Ascending aorta (tissue), 2 donors: ENCODE data around the gene HTRA1. TPM values are rescaled to one million over a fixed set of nuclear protein-coding genes. Genes with fewer than 3 reads are reported as not detected.

ENCODE experiments used
- DNase-seq, 2 donors: peaks; one replicate each; pipeline ENCODE4 v3.0.0-alpha.2; 2019; ENCODE audit warnings: low spot score in 2 of 2
- H3K27ac ChIP-seq, 2 donors: fragments of 200-600 bp; sonication (generic); one replicate each; pipeline ENCODE4 v1.5.1; 2016 to 2017; ENCODE audit warnings: mild to moderate bottlenecking in 1 of 2
- H3K27me3 ChIP-seq: fragments of 200-600 bp; sonication (generic); one replicate; pipeline ENCODE4 v1.5.1; 2017
- H3K36me3 ChIP-seq, 2 donors: fragments of 200-600 bp; sonication (generic); one replicate each; pipeline ENCODE4 v1.5.1; 2016
- H3K4me1 ChIP-seq, 2 donors: fragments of 200-600 bp; sonication (generic); one replicate each; pipeline ENCODE4 v1.5.1; 2016 to 2017; ENCODE audit warnings: mild to moderate bottlenecking in 1 of 2
- H3K4me3 ChIP-seq, 2 donors: fragments of 200-600 bp; sonication (generic); one replicate each; pipeline ENCODE4 v1.5.1; 2016 to 2017; ENCODE audit warnings: mild to moderate bottlenecking in 1 of 2
- H3K9me3 ChIP-seq, 2 donors: fragments of 200-600 bp; sonication (generic); one replicate each; pipeline ENCODE4 v1.5.1; 2016
- intact Hi-C: fragments of 100-400 bp; cut with DNase I; formaldehyde crosslinking; loops from one replicate; pipeline ENCODE4 v1.15.1; 2023
- total RNA-seq: library from RNA; depleted of rRNA; stranded (reverse); fragments of >200 nt; gene quantifications from one replicate; pipeline ENCODE4 v1.1.0, GENCODE V29; 2016
- TF ChIP-seq, protein P1 (sequence below), 3 experiments: fragments of 200-600 bp in 2 of 3; fragments of 450-650 bp in 1 of 3; sonication (generic) in 2 of 3; IDR thresholded peaks; one replicate each; pipeline ENCODE4 v1.5.1; 2016 to 2019; ENCODE audit warnings: antibody characterized with exemption in 3 of 3, mild to moderate bottlenecking in 1 of 3, moderate library complexity in 1 of 3

The HTRA1 gene
- total RNA-seq, 1 donor from 2014 or later = 112 TPM

DNA sequence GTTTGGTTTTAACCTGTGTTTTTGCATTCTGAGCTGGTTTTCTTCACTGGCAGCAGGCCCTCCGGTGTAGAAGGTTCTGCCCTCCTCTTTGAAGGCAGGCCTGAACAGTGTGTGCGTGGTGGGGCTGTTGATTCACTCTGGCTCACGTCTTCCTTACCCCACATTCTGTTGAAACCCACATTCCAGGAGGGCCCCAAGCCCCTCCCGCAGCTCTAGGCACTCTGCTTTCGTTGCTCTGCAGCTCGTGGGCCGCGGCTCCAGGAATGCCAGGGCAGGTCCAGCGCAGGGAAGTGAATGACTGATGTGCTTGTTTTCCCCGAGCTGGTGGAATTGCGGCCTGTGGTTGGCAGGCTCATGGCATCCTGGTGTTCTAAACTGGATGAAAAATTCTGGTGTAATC, 49.0 kb downstream of the HTRA1 start:
- TF ChIP-seq, protein P1, sequence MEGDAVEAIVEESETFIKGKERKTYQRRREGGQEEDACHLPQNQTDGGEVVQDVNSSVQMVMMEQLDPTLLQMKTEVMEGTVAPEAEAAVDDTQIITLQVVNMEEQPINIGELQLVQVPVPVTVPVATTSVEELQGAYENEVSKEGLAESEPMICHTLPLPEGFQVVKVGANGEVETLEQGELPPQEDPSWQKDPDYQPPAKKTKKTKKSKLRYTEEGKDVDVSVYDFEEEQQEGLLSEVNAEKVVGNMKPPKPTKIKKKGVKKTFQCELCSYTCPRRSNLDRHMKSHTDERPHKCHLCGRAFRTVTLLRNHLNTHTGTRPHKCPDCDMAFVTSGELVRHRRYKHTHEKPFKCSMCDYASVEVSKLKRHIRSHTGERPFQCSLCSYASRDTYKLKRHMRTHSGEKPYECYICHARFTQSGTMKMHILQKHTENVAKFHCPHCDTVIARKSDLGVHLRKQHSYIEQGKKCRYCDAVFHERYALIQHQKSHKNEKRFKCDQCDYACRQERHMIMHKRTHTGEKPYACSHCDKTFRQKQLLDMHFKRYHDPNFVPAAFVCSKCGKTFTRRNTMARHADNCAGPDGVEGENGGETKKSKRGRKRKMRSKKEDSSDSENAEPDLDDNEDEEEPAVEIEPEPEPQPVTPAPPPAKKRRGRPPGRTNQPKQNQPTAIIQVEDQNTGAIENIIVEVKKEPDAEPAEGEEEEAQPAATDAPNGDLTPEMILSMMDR (IDR thresholded peaks at IDR 0.05) = no peak
- intact Hi-C loops = no loop called here
- H3K27me3 ChIP-seq = no peaks in the 10 kb centered on the region
- no peak overlapping the region for H3K4me3 ChIP-seq
- H3K36me3 ChIP-seq = peaks cover 66 to 75% of the 10 kb centered on the region in 2 donors
- no peak overlapping the region for H3K27ac ChIP-seq
- no peaks in the 10 kb centered on the region for H3K9me3 ChIP-seq
- DNase-seq = no peak
- H3K4me1 ChIP-seq = peaks cover 0 to 1% of the 10 kb centered on the region in 2 donors

DNA sequence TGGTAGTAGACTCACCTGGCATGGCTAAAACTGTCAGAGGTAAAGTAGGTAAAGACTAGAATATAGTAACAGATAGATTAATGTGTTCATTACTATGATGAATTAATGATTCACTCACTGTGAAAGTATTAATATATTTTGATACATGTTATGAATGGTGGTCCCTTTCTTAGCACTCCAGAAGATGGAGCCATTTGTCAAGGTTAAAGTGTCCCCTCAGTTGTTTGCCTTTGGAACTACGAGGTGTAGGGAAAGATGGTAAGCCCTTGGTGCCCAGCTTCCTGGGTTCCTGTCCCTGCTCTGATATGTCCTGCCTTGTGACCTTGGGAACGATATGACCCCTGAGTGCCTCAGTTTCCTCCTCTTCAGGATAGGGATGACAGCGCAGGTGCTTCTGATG, 49.4 kb downstream of the HTRA1 start:
- Histone ChIP-seq H3K4me3 (no peak overlapping the region), H3K36me3 (peaks cover 70 to 79% of the 10 kb centered on the region in 2 donors), H3K4me1 (no peaks in the 10 kb centered on the region), H3K27ac (no peak overlapping the region), H3K9me3 (no peaks in the 10 kb centered on the region), H3K27me3 (no peaks in the 10 kb centered on the region)
- intact Hi-C loops = no loop called here
- DNase-seq = no peak
- TF ChIP-seq, protein P1 (IDR thresholded peaks at IDR 0.05) = no peak

DNA sequence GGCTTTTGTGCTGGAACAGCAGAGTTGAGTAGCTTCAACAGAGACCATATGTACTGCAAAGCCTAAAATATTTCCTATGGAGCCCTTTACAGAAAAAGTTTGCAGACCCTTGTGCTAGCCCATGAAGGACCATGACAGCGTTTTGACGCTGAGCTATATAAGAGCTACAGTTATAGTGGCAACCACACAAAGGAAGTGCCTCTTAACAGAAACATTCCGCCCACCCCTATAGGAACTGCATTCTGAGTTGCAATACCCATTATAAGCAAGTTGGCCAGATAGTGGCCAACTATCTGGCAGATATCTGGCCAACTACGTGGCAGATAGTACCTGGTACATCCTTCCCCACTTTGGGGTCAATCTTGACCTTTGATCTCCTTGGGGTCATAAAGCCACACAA, 51.7 kb downstream of the HTRA1 start:
- H3K27me3 ChIP-seq = no peaks in the 10 kb centered on the region
- TF ChIP-seq, protein P1 (IDR thresholded peaks at IDR 0.05) = no peak
- H3K4me3 ChIP-seq = no peak overlapping the region
- H3K9me3 ChIP-seq = no peaks in the 10 kb centered on the region
- H3K4me1 ChIP-seq = no peaks in the 10 kb centered on the region
- H3K27ac ChIP-seq = no peak overlapping the region
- DNase-seq = no peak
- intact Hi-C loops = no loop called here
- H3K36me3 ChIP-seq = peaks cover 74 to 86% of the 10 kb centered on the region in 2 donors

DNA sequence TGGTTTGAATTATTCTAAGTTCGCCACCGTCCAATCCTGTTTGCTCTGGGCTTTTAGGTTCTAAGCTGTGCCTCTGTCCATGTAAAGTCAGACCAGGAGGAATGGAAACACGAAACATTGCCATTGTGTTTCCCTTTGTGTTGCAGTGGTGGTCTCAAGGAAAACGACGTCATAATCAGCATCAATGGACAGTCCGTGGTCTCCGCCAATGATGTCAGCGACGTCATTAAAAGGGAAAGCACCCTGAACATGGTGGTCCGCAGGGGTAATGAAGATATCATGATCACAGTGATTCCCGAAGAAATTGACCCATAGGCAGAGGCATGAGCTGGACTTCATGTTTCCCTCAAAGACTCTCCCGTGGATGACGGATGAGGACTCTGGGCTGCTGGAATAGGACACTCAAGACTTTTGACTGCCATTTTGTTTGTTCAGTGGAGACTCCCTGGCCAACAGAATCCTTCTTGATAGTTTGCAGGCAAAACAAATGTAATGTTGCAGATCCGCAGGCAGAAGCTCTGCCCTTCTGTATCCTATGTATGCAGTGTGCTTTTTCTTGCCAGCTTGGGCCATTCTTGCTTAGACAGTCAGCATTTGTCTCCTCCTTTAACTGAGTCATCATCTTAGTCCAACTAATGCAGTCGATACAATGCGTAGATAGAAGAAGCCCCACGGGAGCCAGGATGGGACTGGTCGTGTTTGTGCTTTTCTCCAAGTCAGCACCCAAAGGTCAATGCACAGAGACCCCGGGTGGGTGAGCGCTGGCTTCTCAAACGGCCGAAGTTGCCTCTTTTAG, 52.9 kb downstream of the HTRA1 start:
- Histone ChIP-seq H3K9me3 (no peaks in the 10 kb centered on the region), H3K36me3 (peaks cover 63 to 74% of the 10 kb centered on the region in 2 donors), H3K27me3 (no peaks in the 10 kb centered on the region), H3K4me1 (no peaks in the 10 kb centered on the region), H3K27ac (no peak overlapping the region), H3K4me3 (no peak overlapping the region)
- TF ChIP-seq, protein P1 (IDR thresholded peaks at IDR 0.05) = no peak
- intact Hi-C loops = no loop called here
- DNase-seq = no peak

DNA sequence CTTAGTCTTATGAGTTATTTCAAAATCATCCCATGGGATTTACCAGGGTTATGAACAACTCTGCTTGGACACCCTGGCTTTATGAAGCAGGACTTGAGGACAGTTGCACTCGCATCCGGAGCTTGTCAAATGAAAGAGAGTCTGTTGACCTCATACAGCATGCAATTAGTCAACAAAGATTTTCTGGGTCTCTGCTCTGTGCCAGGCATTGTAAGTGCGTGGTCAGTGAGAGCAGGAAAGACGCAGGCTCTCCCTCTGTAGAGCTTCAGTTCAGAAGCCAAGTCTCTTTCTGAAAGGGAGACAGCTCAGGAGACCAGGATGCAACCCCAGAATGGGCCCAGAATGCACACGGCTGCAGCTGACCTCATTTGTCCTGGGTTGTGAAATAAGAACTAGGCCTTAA, 53.7 kb downstream of the HTRA1 start:
- no peaks in the 10 kb centered on the region for H3K4me1 ChIP-seq
- H3K9me3 ChIP-seq = no peaks in the 10 kb centered on the region
- no peak overlapping the region for H3K4me3 ChIP-seq
- H3K36me3 ChIP-seq = peaks cover 55 to 66% of the 10 kb centered on the region in 2 donors
- H3K27ac ChIP-seq = no peak overlapping the region
- H3K27me3 ChIP-seq = no peaks in the 10 kb centered on the region
- intact Hi-C loops = no loop called here
- TF ChIP-seq, protein P1 (IDR thresholded peaks at IDR 0.05) = no peak
- DNase-seq = no peak
